ENCODE data around the gene APBA2.

DNA sequence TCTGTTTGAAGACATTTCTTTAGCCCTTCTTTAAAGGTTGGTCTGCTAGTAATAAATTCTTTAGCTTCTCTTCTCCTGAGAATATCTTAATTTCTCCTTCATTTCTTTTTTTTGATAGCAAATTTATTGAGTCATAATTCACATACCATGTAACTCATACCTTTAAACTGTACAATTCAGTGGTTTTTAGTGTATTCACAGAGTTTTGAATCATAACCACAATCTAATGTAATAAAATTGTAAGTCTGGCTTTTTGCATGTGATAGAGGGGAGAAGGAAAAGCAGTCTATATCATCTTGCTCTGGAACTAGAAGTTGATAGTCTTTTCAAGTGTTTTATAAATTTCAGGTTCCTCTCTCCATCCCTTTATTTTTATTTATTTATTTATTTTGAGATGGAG lies 81.3 kb downstream of the APBA2 start:
- TF ChIP-seq, protein P1, sequence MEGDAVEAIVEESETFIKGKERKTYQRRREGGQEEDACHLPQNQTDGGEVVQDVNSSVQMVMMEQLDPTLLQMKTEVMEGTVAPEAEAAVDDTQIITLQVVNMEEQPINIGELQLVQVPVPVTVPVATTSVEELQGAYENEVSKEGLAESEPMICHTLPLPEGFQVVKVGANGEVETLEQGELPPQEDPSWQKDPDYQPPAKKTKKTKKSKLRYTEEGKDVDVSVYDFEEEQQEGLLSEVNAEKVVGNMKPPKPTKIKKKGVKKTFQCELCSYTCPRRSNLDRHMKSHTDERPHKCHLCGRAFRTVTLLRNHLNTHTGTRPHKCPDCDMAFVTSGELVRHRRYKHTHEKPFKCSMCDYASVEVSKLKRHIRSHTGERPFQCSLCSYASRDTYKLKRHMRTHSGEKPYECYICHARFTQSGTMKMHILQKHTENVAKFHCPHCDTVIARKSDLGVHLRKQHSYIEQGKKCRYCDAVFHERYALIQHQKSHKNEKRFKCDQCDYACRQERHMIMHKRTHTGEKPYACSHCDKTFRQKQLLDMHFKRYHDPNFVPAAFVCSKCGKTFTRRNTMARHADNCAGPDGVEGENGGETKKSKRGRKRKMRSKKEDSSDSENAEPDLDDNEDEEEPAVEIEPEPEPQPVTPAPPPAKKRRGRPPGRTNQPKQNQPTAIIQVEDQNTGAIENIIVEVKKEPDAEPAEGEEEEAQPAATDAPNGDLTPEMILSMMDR (IDR thresholded peaks at IDR 0.05; ENCODE audit: low read length): no peak
- TF ChIP-seq EZH2 (optimal IDR thresholded peaks at IDR 0.05; ENCODE audit: low read depth, low read length): no peak

All from MM.1S (cell line).